ENCODE results near the gene INTS6.

Gene INTS6

GRCh38 chr13:51478418-51479198, 25.8 kb upstream of the INTS6 start:
- Histone ChIP-seq H3K27ac (no peak overlapping the region), H3K4me3 (ENCODE audit: low read depth, low read length) (no peak overlapping the region), H3K36me3 (replicated peaks) (no peaks in the 10 kb centered on the region), H3K27me3 (replicated peaks) (no peaks in the 10 kb centered on the region)
- no peak for DNase-seq
- no peak for TF ChIP-seq CTCF (IDR thresholded peaks at IDR 0.05; ENCODE audit: low read depth, low read length, missing control alignments)
- in situ Hi-C loops (cut with HindIII; ENCODE audit: low pct_ligation_motif_present, low sequenced_read_pairs) = no loop called here

DNA sequence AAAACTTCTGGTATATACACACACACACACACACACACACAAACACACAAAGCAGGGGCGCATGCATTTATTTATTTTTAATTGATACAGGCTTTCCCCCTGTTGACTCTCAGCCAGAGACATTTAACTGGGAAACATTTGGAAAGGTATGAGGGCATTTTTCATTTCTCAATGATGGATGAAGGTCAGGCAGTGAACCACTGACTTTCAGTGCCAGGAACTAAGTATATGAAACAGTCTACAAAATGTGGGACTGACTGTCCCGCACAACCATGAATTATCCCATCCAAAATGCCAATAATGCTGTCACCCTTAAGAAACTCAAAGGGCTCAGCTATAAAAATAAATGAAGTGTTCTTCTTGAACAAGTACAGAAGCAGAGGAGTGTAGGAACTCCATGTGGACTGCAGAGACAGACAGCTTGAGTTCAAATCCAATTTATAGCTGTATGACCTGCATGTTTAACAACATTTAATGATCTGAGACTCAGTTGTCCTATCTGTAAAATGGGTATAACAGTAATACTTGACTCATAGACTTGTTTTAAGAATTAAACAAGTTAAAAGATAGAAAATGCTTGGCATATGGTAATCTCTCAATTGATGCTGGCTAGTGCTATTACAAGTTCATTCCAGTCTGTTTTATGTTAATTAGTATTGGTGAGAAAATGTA, 25.0 kb upstream of the INTS6 start:
- in situ Hi-C loops (cut with HindIII; ENCODE audit: low pct_ligation_motif_present, low sequenced_read_pairs) = no loop called here
- TF ChIP-seq CTCF (IDR thresholded peaks at IDR 0.05; ENCODE audit: low read depth, low read length, missing control alignments) = no peak
- H3K27me3 ChIP-seq (replicated peaks) = no peaks in the 10 kb centered on the region

DNA sequence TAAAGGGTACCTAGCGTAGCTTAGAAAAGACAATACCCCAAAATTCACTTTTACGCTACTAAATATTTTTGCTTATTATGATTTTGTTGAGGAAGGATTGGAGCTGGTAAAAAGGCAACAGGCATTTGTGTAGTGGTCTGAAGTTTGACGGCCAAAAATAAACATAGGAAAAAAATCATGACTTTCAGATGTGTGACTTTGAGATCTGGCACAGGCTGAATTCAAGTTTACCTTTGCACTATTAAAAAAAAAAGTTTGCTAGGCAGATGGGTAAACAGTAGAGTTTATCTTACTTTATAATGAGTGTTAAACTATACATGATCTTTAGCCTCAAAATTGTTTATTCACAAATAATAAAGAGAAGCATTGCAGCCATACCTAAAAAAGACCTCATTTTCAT, 24.3 kb upstream of the INTS6 start:
- H3K4me3 ChIP-seq (ENCODE audit: low read depth, low read length) = no peak overlapping the region
- no peak for TF ChIP-seq CTCF (IDR thresholded peaks at IDR 0.05; ENCODE audit: low read depth, low read length, missing control alignments)
- DNase-seq = no peak
- H3K27ac ChIP-seq = no peak overlapping the region
- no peaks in the 10 kb centered on the region for H3K27me3 ChIP-seq (replicated peaks)
- in situ Hi-C loops (cut with HindIII; ENCODE audit: low pct_ligation_motif_present, low sequenced_read_pairs) = no loop called here
- H3K36me3 ChIP-seq (replicated peaks) = no peaks in the 10 kb centered on the region

More for the DNA sequence above, 25.0 kb upstream of the INTS6 start:
- no peak overlapping the region for H3K27ac ChIP-seq
- H3K36me3 ChIP-seq (replicated peaks) = no peaks in the 10 kb centered on the region
- H3K4me3 ChIP-seq (ENCODE audit: low read depth, low read length) = no peak overlapping the region
- no peak for DNase-seq

DNA sequence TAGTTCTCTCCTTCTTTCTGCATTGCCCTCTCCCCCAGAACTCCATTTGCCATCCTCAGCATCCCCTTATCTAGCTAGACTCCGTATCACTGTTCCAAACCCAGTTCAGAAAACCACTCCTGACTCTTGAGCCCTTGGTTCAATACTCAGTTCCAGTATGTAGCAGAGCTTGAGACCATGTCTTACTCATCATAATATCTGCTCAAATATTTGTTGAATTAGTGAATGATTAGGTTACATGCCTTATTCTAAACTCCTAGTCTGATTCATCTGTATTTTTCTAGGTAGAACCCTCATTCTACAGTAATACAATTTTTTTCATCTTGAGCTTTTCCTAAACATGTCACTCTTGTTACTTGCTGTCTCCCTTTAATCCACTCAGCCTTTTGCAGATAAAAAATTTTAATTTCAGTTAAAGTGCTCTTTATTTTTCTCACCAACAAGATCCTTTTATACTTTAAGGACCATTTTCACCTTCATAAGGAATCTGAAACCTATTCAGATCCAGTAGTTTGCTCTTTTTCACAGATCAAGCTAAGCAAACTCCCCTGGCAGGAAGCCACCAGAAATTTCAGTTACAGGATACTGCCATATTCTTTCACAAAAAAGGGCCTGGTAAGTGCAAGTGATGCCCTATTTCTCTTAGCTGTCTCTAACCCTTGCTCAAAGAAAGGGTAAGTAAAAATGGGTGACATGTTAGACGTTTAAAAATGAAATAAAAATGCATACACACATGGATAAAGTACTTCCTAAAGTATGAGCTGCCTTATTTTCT, 23.1 kb upstream of the INTS6 start:
- DNase-seq = no peak
- no peak overlapping the region for H3K4me3 ChIP-seq (ENCODE audit: low read depth, low read length)
- H3K27ac ChIP-seq = no peak overlapping the region
- no peaks in the 10 kb centered on the region for H3K36me3 ChIP-seq (replicated peaks)
- in situ Hi-C loops (cut with HindIII; ENCODE audit: low pct_ligation_motif_present, low sequenced_read_pairs) = no loop called here
- no peaks in the 10 kb centered on the region for H3K27me3 ChIP-seq (replicated peaks)
- no peak for TF ChIP-seq CTCF (IDR thresholded peaks at IDR 0.05; ENCODE audit: low read depth, low read length, missing control alignments)

DNA sequence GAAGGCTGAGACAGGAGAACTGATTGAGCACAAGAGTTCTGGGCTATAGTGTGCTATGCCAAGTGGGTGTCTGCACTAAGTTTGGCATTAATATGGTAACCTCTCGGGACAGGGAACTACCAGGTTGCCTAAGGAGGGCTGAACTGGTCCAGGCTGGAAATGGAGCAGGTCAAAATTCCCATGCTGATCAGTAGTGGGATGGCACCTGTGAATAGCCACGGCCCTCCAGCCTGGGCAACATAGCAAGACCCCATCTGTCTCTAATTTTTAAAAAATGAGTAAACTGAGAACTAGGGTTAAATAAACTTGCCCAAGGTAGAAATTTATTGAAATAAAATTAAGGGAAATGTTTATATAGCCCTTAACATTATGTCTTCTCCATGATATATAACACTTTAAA, 17.0 kb upstream of the INTS6 start:
- in situ Hi-C loops (cut with HindIII; ENCODE audit: low pct_ligation_motif_present, low sequenced_read_pairs) = no loop called here
- no peaks in the 10 kb centered on the region for H3K36me3 ChIP-seq (replicated peaks)
- TF ChIP-seq CTCF (IDR thresholded peaks at IDR 0.05; ENCODE audit: low read depth, low read length, missing control alignments) = no peak
- no peaks in the 10 kb centered on the region for H3K27me3 ChIP-seq (replicated peaks)
- H3K4me3 ChIP-seq (ENCODE audit: low read depth, low read length) = no peak overlapping the region
- H3K27ac ChIP-seq = no peak overlapping the region
- DNase-seq = no peak

Data from brain microvascular endothelial cell (primary cell).